Ovary (tissue), 9 donors: ENCODE data around the gene MMUT. TPM values are rescaled to one million over a fixed set of nuclear protein-coding genes. Genes with fewer than 3 reads are reported as not detected.
A peak's percentile ranks its signal among the peaks of the same experiment; 100 is the strongest.
"Not testable (repeated sequence)": the region's sequence is repeated elsewhere in the genome, so short reads cannot be mapped to it uniquely, and the experiment has no call there.

Source experiments
- DNase-seq, 5 donors: peaks; one replicate each; pipeline ENCODE4 v3.0.0-alpha.2; 2019 to 2020
- H3K27ac ChIP-seq, 2 donors: fragments of 200-600 bp; one replicate each; pipeline versions ENCODE4 v1.5.1 to v1.8.0; 2019 to 2022
- H3K27me3 ChIP-seq: fragments of 200-600 bp; one replicate; pipeline ENCODE4 v1.8.0; 2022
- H3K36me3 ChIP-seq: fragments of 200-600 bp; sonication (generic); one replicate; pipeline ENCODE4 v1.5.1; 2019
- H3K4me1 ChIP-seq: one replicate; pipeline ENCODE4 v1.8.1; 2013; ENCODE audit warnings: mild to moderate bottlenecking, moderate library complexity; ENCODE audit not compliant: insufficient read depth
- H3K4me3 ChIP-seq: fragments of 200-600 bp; sonication (generic); one replicate; pipeline ENCODE4 v1.5.1; 2017
- H3K9me3 ChIP-seq, 2 donors: fragments of 200-600 bp in 1 of 2; sonication (generic) in 1 of 2; one replicate each; pipeline versions ENCODE4 v1.5.1 to v1.8.1; 2013 to 2019; ENCODE audit warnings: mild to moderate bottlenecking in 1 of 2, moderate library complexity in 1 of 2
- EP300 ChIP-seq: sonication (generic); formaldehyde crosslinking; IDR thresholded peaks from one replicate; pipeline ENCODE4 v1.6.1; 2017; ENCODE audit warnings: antibody characterized with exemption
- POLR2A ChIP-seq: fragments of 450-650 bp; IDR thresholded peaks from one replicate; pipeline ENCODE4 v1.6.1; 2017; ENCODE audit warnings: antibody characterized with exemption, mild to moderate bottlenecking, moderate library complexity
- WGBS, 3 donors: extraction: QIAGEN DNeasy Blood & Tissue Kit in 1 of 3; methylation state at CpG; one replicate each; pipeline versions ENCODE4 v1.1.5 to v1.1.7; 2013 to 2017; 5-methylcytosine and 5-hydroxymethylcytosine counted together
- intact Hi-C, 4 donors: fragments of 100-400 bp; cut with DNase I; formaldehyde crosslinking; loops; one replicate each; pipeline versions ENCODE4 v1.11.0 to v1.15.1; 2022 to 2023
- polyA plus RNA-seq, 2 donors: library from polyadenylated mRNA; stranded (reverse); fragments of 200-250 nt in 1 of 2; fragments of 350-450 nt in 1 of 2; fragmentation: Illumina TruSeq in 1 of 2; extraction: RNeasy Lipid Tissue Mini Kit (QIAGEN cat#74804) in 1 of 2; gene quantifications; one replicate each; pipeline ENCODE4 v1.2.3, GENCODE V29; 2013 to 2014
- total RNA-seq, 7 donors: library from RNA; depleted of rRNA in 2 of 7; stranded (reverse); fragments of >200 nt in 2 of 7; fragmentation: NEBNext Ultra II Directional in 3 of 7; extraction: Animal tissue kit (Norgen Biotek cat#: 25700) in 3 of 7; gene quantifications; one replicate each; pipeline versions ENCODE4 v1.1.0 to v1.2.4, GENCODE V29; 2016 to 2023
- TF ChIP-seq, protein P1 (sequence below), 3 donors: fragments of 450-650 bp in 2 of 3; fragments of 200-600 bp in 1 of 3; IDR thresholded peaks; one replicate each; pipeline versions ENCODE4 v1.5.1 to v1.8.0; 2016 to 2022; ENCODE audit warnings: antibody characterized with exemption in 3 of 3, mild to moderate bottlenecking in 1 of 3
- donor health status: DM: no; HTN: no; CAD: no; lungs with moderate emphysema.
- donor health status: DM: no; HTN: no; CAD: no.
- donor health status: Bipolar disorder and iron deficiency.
- donor health status: DM: yes; HTN: yes; CAD: no.
- donor health status: DM: no; HTN: no; CAD: no.
- donor health status: DM: yes; HTN: yes; CAD: no.

MMUT gene
- total and polyA plus RNA-seq, 9 donors, result 14.8 to 34.3 (median 27.5) TPM

GRCh38 chr6:49410564-49410963, 52.5 kb downstream of the MMUT start:
- Histone ChIP-seq H3K4me3 (no peak overlapping the region), H3K27me3 (no peaks in the 10 kb centered on the region), H3K27ac (no peak overlapping the region), H3K36me3 (no peaks in the 10 kb centered on the region), H3K4me1 (no peaks in the 10 kb centered on the region), H3K9me3 (no peaks in the 10 kb centered on the region)
- no peak for DNase-seq
- intact Hi-C loops, result no loop called here
- 28 to 54% (median 39%) methylated on average over 3 of the region's 3 CpGs for WGBS, 3 donors
- TF ChIP-seq EP300 (no peak), POLR2A (no peak)
- TF ChIP-seq, protein P1, sequence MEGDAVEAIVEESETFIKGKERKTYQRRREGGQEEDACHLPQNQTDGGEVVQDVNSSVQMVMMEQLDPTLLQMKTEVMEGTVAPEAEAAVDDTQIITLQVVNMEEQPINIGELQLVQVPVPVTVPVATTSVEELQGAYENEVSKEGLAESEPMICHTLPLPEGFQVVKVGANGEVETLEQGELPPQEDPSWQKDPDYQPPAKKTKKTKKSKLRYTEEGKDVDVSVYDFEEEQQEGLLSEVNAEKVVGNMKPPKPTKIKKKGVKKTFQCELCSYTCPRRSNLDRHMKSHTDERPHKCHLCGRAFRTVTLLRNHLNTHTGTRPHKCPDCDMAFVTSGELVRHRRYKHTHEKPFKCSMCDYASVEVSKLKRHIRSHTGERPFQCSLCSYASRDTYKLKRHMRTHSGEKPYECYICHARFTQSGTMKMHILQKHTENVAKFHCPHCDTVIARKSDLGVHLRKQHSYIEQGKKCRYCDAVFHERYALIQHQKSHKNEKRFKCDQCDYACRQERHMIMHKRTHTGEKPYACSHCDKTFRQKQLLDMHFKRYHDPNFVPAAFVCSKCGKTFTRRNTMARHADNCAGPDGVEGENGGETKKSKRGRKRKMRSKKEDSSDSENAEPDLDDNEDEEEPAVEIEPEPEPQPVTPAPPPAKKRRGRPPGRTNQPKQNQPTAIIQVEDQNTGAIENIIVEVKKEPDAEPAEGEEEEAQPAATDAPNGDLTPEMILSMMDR (IDR thresholded peaks at IDR 0.05), result no peak

GRCh38 chr6:49409951-49410542, 53.0 kb downstream of the MMUT start:
- TF ChIP-seq EP300 (no peak), POLR2A (no peak)
- TF ChIP-seq, protein P1 (IDR thresholded peaks at IDR 0.05), result peak in 2 of 3 donors; percentile 24 to 31
- intact Hi-C loops, result no loop called here
- WGBS, 3 donors, result 20 to 22% (median 21%) methylated on average over 9 of the region's 9 CpGs
- Histone ChIP-seq H3K9me3 (no peaks in the 10 kb centered on the region), H3K27me3 (no peaks in the 10 kb centered on the region), H3K27ac (no peak overlapping the region), H3K4me3 (no peak overlapping the region), H3K36me3 (no peaks in the 10 kb centered on the region), H3K4me1 (no peaks in the 10 kb centered on the region)
- DNase-seq, result peak; percentile 12 to 51 (median 30)

DNA sequence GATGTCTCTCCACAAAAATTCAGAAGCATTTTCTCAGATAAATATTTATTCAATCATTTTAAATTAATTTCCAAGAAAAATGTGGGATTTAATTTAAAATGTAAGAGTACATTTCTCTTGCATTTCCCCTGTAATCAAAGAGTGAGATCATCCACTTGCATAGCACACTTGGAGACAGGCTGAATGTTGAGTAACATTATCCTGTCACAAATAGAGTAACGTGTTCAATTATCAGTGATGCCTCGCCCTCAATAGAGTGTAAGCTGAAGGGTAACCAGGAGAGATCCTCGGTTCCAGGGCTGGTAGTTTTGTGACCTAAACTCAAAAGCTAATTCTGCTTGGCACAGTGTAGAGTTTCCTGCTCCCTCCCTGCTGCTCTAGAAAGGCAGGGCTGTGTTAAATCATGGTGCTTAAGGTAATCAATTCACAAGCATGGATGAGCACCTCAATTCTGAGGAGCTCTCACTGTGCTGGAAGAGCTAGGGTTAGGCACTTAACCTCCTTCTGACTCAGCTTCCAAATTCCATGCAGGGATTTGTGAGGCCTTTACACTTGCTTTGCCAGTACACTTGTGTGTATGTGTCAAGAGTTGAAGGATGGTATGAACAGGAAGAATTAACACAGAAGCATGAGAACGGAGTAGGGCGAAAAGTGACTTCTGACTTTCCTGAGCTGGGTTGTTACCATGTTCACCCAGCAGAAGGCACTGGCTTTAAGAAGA, 56.6 kb downstream of the MMUT start:
- Histone ChIP-seq H3K27me3 (no peaks in the 10 kb centered on the region), H3K36me3 (no peaks in the 10 kb centered on the region), H3K4me3 (no peak overlapping the region), H3K9me3 (no peaks in the 10 kb centered on the region), H3K4me1 (no peaks in the 10 kb centered on the region), H3K27ac (no peak overlapping the region)
- no peak for DNase-seq
- 74 to 80% (median 74%) methylated on average over 5 of the region's 5 CpGs for WGBS, 3 donors
- no peak for TF ChIP-seq POLR2A
- TF ChIP-seq, protein P1 (IDR thresholded peaks at IDR 0.05), result no peak
- no peak for TF ChIP-seq EP300
- intact Hi-C loops, result no loop called here

GRCh38 chr6:49401063-49401462, 62.0 kb downstream of the MMUT start:
- Histone ChIP-seq H3K4me3 (no peak overlapping the region), H3K9me3 (no peaks in the 10 kb centered on the region), H3K27ac (no peak overlapping the region), H3K4me1 (no peaks in the 10 kb centered on the region), H3K36me3 (no peaks in the 10 kb centered on the region), H3K27me3 (no peaks in the 10 kb centered on the region)
- TF ChIP-seq, protein P1 (IDR thresholded peaks at IDR 0.05), result no peak
- TF ChIP-seq EP300 (no peak), POLR2A (no peak)
- DNase-seq, result no peak
- intact Hi-C loops, result no loop called here
- 64 to 78% (median 67%) methylated on average over 3 of the region's 3 CpGs for WGBS, 3 donors

- intact Hi-C loops, H3K4me1 ChIP-seq, DNase-seq, H3K27me3 ChIP-seq, H3K9me3 ChIP-seq, H3K36me3 ChIP-seq, H3K27ac ChIP-seq, H3K4me3 ChIP-seq: not testable (repeated sequence)
- 91 to 93% (median 92%) methylated on average over 25 to 27 of the region's 28 CpGs for WGBS, 3 donors
Observed at GRCh38 chr6:49386667-49387508, 76.2 kb downstream of the MMUT start.
